Measurements from ENCODE around the gene PIP4P1. TPM values are rescaled to one million over a fixed set of nuclear protein-coding genes. Genes with fewer than 3 reads are reported as not detected.

PIP4P1 gene
- total and polyA plus RNA-seq, 4 donors, result 22.2 to 46.7 (median 31.5) TPM

GRCh38 chr14:20440465-20440864 is 20.8 kb downstream of the PIP4P1 start:
- Histone ChIP-seq H3K4me3 (no peak overlapping the region), H3K27ac (ENCODE audit: low read depth in 1 of 2, low read length in 1 of 2) (no peak overlapping the region), H3K4me1 (ENCODE audit: control insufficient read depth in 5 of 5, insufficient read depth in 5 of 5, low read length in 5 of 5) (peaks cover 0 to 2% (median 0%) of the 10 kb centered on the region in 5 donors), H3K27me3 (ENCODE audit: control insufficient read depth in 3 of 3, insufficient read depth in 3 of 3, low read length in 2 of 3) (peaks cover 0 to 12% (median 0%) of the 10 kb centered on the region in 3 donors), H3K9me3 (ENCODE audit: control insufficient read depth in 4 of 4, insufficient read depth in 3 of 4, low read length in 3 of 4) (no peaks in the 10 kb centered on the region), H3K9ac (ENCODE audit: insufficient read depth in 1 of 2, low read length in 2 of 2) (no peak overlapping the region), H3K36me3 (ENCODE audit: control insufficient read depth in 4 of 4, insufficient read depth in 4 of 4, low read length in 4 of 4) (peaks cover 0 to under 1% (median 0%) of the 10 kb centered on the region in 4 donors)
- DNase-seq (no peak), ATAC-seq (ENCODE audit: insufficient read depth, low FRiP score) (no peak)
- 85 to 89% methylated on average over 5 of the region's 5 CpGs for WGBS, 2 donors
- TF ChIP-seq CTCF (IDR thresholded peaks at IDR 0.05; ENCODE audit: control extremely low read depth, extremely low read depth), result no peak

- Histone ChIP-seq H3K36me3 (ENCODE audit: control insufficient read depth in 4 of 4, insufficient read depth in 4 of 4, low read length in 4 of 4) (no peaks in the 10 kb centered on the region), H3K9me3 (ENCODE audit: control insufficient read depth in 4 of 4, insufficient read depth in 3 of 4, low read length in 3 of 4) (no peaks in the 10 kb centered on the region), H3K27me3 (ENCODE audit: control insufficient read depth in 3 of 3, insufficient read depth in 3 of 3, low read length in 2 of 3) (peaks cover 0 to 23% (median 0%) of the 10 kb centered on the region in 3 donors), H3K4me3 (no peak overlapping the region), H3K9ac (ENCODE audit: insufficient read depth in 1 of 2, low read length in 2 of 2) (no peak overlapping the region), H3K4me1 (ENCODE audit: control insufficient read depth in 5 of 5, insufficient read depth in 5 of 5, low read length in 5 of 5) (peaks cover 0 to 9% (median 0%) of the 10 kb centered on the region in 5 donors), H3K27ac (ENCODE audit: low read depth in 1 of 2, low read length in 1 of 2) (no peak overlapping the region)
- no peak for ATAC-seq (ENCODE audit: insufficient read depth, low FRiP score)
- 80 to 85% methylated on average over 7 of the region's 7 CpGs for WGBS, 2 donors
- no peak for DNase-seq
- TF ChIP-seq CTCF (IDR thresholded peaks at IDR 0.05; ENCODE audit: control extremely low read depth, extremely low read depth), result no peak
Measured at GRCh38 chr14:20438664-20439063, 22.6 kb downstream of the PIP4P1 start.

GRCh38 chr14:20436363-20436755 is 24.9 kb downstream of the PIP4P1 start:
- no peak for TF ChIP-seq CTCF (IDR thresholded peaks at IDR 0.05; ENCODE audit: control extremely low read depth, extremely low read depth)
- peaks cover 0 to 23% (median 0%) of the 10 kb centered on the region in 3 donors for H3K27me3 ChIP-seq (ENCODE audit: control insufficient read depth in 3 of 3, insufficient read depth in 3 of 3, low read length in 2 of 3)
- H3K9me3 ChIP-seq (ENCODE audit: control insufficient read depth in 4 of 4, insufficient read depth in 3 of 4, low read length in 3 of 4), result no peaks in the 10 kb centered on the region
- no peak overlapping the region for H3K9ac ChIP-seq (ENCODE audit: insufficient read depth in 1 of 2, low read length in 2 of 2)
- H3K4me3 ChIP-seq, result no peak overlapping the region
- H3K27ac ChIP-seq (ENCODE audit: low read depth in 1 of 2, low read length in 1 of 2), result no peak overlapping the region
- no peak for DNase-seq
- 93 to 99% methylated on average over 4 of the region's 4 CpGs for WGBS, 2 donors
- no peaks in the 10 kb centered on the region for H3K36me3 ChIP-seq (ENCODE audit: control insufficient read depth in 4 of 4, insufficient read depth in 4 of 4, low read length in 4 of 4)
- no peak for ATAC-seq (ENCODE audit: insufficient read depth, low FRiP score)
- H3K4me1 ChIP-seq (ENCODE audit: control insufficient read depth in 5 of 5, insufficient read depth in 5 of 5, low read length in 5 of 5), result peaks cover 0 to 9% (median 0%) of the 10 kb centered on the region in 5 donors
